IPS DF 19.7 (cell line): ENCODE results near the gene SIRT1.
"Not testable (repeated sequence)": the region's sequence is repeated elsewhere in the genome, so short reads cannot be mapped to it uniquely, and the experiment has no call there.

Experiments
- DNase-seq: peaks from one replicate; pipeline ENCODE4 v3.0.0-alpha.2; 2013; ENCODE audit warnings: low read depth, low spot score

SIRT1 gene

DNA sequence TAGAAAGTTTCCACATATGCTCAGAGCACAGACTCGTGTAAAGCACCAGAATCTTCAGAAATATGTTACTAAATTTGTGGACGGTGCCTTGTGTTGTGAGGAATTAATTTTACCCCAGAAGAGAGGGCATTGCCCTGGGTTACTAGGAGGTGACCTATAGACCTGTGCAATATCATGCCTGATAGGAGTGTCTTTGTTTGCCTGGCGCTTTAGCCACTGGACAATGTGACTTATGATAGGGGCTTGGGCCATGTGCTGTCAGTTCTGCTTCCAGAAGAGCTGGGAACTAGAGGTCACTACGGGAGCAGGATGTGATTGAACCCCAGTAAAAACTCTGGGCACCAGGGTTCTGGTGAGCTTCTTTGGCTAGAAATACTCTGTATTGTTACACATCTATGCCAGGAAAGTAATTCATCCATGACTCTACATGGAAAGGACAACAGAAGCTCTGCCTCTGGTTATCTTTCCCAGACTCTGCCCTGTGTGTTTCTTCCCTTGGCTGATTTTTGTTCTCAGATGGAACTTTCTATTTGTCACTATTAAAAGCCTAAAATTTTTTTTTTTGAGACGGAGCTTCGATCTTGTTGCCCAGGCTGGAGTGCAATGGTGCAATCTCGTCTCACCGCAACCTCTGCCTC, 75.5 kb downstream of the SIRT1 start:
- no peak for DNase-seq

DNA sequence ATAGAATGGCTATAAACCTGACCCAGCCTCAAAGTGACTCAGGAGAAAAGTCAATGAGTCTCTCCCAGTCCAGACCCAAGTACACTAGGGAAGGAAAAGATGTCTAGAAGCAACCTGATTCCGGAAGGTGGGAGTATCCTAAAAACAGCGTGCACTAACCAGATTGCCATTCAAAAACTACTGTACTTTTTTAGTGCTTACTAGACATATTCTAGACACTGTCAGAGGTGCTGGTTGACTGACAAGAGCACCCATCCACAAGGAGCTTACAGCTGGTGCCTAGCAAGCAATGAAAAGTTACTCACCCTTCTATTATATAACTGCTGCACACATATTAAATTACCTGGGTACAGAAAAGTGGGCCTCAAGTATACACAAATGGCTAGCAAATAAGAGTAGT, 81.0 kb downstream of the SIRT1 start:
- DNase-seq = no peak

DNA sequence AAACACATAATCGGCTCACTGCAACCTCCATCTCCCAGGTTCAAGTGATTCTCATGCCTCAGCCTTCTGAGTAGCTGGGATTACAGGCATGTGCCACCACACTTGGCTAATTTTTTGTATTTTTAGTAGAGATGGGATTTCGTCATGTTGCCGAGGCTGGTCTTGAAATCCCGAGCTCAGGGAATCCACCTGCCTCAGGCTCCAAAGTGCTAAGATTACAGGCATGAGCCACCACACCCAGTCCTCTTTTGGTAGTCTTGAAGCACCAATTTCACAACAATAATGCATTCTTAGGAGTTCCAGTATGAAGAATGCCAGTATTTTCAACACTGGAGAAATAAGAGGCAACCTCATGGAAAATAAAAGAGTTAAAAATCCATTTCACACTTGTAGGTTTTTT, 81.6 kb downstream of the SIRT1 start:
- not testable (repeated sequence) for DNase-seq
